Peyer's patch (tissue), 4 donors: ENCODE measurements around the gene CD209.

Experiments used
- POLR2A ChIP-seq, 2 donors: fragments of 450-650 bp; IDR thresholded peaks; one replicate each; pipeline ENCODE4 v1.5.1; 2017; ENCODE audit warnings: antibody characterized with exemption in 2 of 2, mild to moderate bottlenecking in 2 of 2, moderate library complexity in 2 of 2
- TF ChIP-seq, protein P1 (sequence below), 6 experiments: fragments of 450-650 bp in 4 of 6; fragments of 200-600 bp in 2 of 6; sonication (generic) in 1 of 6; IDR thresholded peaks; one replicate each; pipeline ENCODE4 v1.5.1; 2017 to 2019; ENCODE audit warnings: antibody characterized with exemption in 6 of 6, mild to moderate bottlenecking in 3 of 6, moderate library complexity in 1 of 6

DNA sequence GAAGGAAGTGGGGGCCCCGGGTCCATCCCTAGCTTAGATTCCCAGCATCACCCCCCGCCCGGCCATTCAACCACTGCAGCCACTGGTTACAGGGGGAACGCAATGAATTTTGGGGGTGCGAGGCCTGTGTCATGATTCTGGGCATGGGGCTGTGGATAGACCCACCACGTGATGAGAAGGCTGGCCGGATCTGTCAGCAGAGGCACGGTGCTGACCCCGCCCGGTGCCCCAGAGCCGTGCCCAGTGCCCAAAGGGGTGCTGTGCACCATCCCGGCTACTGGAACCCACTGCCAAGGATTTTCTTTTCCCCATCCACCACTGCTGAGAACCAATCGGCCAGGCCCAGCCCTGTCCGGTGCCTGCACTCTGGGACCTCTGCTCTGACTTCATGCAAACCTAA is 43.1 kb upstream of the CD209 start:
- TF ChIP-seq, protein P1, sequence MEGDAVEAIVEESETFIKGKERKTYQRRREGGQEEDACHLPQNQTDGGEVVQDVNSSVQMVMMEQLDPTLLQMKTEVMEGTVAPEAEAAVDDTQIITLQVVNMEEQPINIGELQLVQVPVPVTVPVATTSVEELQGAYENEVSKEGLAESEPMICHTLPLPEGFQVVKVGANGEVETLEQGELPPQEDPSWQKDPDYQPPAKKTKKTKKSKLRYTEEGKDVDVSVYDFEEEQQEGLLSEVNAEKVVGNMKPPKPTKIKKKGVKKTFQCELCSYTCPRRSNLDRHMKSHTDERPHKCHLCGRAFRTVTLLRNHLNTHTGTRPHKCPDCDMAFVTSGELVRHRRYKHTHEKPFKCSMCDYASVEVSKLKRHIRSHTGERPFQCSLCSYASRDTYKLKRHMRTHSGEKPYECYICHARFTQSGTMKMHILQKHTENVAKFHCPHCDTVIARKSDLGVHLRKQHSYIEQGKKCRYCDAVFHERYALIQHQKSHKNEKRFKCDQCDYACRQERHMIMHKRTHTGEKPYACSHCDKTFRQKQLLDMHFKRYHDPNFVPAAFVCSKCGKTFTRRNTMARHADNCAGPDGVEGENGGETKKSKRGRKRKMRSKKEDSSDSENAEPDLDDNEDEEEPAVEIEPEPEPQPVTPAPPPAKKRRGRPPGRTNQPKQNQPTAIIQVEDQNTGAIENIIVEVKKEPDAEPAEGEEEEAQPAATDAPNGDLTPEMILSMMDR (IDR thresholded peaks at IDR 0.05), result no peak
- TF ChIP-seq POLR2A (IDR thresholded peaks at IDR 0.05), result no peak
